GM23338 (cell line): ENCODE results near the gene SLC6A13. TPM values are rescaled to one million over a fixed set of nuclear protein-coding genes. Genes with fewer than 3 reads are reported as not detected.

Experiments
- ATAC-seq: fragments of 200-7000 bp; cut with Tn5 transposase; 3 replicates; pipeline ENCODE4 v1.9.1; 2020
- DNase-seq: peaks from one replicate; pipeline ENCODE4 v3.0.0-alpha.2; 2015; ENCODE audit warnings: low spot score
- H2AFZ ChIP-seq: fragments of 200-600 bp; sonication (generic); 2 replicates; pipeline ENCODE4 v1.8.0; 2016; ENCODE audit warnings: antibody characterized with exemption, mild to moderate bottlenecking, moderate library complexity
- H3F3A ChIP-seq: fragments of 200-600 bp; sonication (generic); replicated peaks from 2 replicates; pipeline ENCODE4 v1.8.0; 2017; ENCODE audit warnings: antibody characterized with exemption, mixed run types, low read depth
- H3K27ac ChIP-seq: fragments of 200-600 bp; sonication (generic); 2 replicates; pipeline ENCODE4 v1.6.1; 2016; ENCODE audit warnings: low read depth
- H3K27me3 ChIP-seq: fragments of 200-600 bp; sonication (generic); 2 replicates; pipeline ENCODE4 v1.8.0; 2016; ENCODE audit warnings: mild to moderate bottlenecking, mixed run types, moderate library complexity; ENCODE audit not compliant: insufficient read depth
- H3K36me3 ChIP-seq: fragments of 200-600 bp; sonication (generic); 2 replicates; pipeline ENCODE4 v1.8.0; 2016; ENCODE audit warnings: mild to moderate bottlenecking; ENCODE audit not compliant: insufficient read depth
- H3K4me1 ChIP-seq: fragments of 200-600 bp; sonication (generic); 2 replicates; pipeline ENCODE4 v1.8.0; 2016; ENCODE audit warnings: mild to moderate bottlenecking, moderate library complexity; ENCODE audit not compliant: insufficient read depth
- H3K4me2 ChIP-seq: fragments of 200-600 bp; sonication (generic); 2 replicates; pipeline ENCODE4 v1.7.1; 2017; ENCODE audit warnings: mixed run types
- H3K4me3 ChIP-seq: fragments of 200-600 bp; sonication (generic); 2 replicates; pipeline ENCODE4 v1.6.1; 2016; ENCODE audit warnings: mixed run types
- H3K79me2 ChIP-seq: fragments of 200-600 bp; sonication (generic); replicated peaks from 2 replicates; pipeline ENCODE4 v1.8.0; 2017; ENCODE audit warnings: mild to moderate bottlenecking; ENCODE audit not compliant: insufficient read depth
- H3K9me2 ChIP-seq: fragments of 200-600 bp; sonication (generic); 2 replicates; pipeline ENCODE4 v1.8.0; 2017; ENCODE audit not compliant: insufficient read depth
- H4K20me1 ChIP-seq: fragments of 200-600 bp; sonication (generic); replicated peaks from 2 replicates; pipeline ENCODE4 v1.8.0; 2017; ENCODE audit warnings: mild to moderate bottlenecking; ENCODE audit not compliant: insufficient read depth
- H3K27ac Mint-ChIP-seq: 2 replicates; pipeline ENCODE4 v1.8.0; 2020; ENCODE audit warnings: inconsistent platforms, mild to moderate bottlenecking, moderate library complexity, mixed read lengths
- H3K27me3 Mint-ChIP-seq: 3 replicates; pipeline ENCODE4 v1.8.0; 2022; ENCODE audit warnings: low read depth, mild to moderate bottlenecking, moderate library complexity, mixed read lengths, inconsistent platforms; ENCODE audit not compliant: insufficient read depth, poor library complexity
- H3K36me3 Mint-ChIP-seq: 3 replicates; pipeline ENCODE4 v1.8.0; 2021; ENCODE audit warnings: low read depth, mild to moderate bottlenecking, inconsistent platforms, moderate library complexity, mixed read lengths
- H3K4me1 Mint-ChIP-seq: 3 replicates; pipeline ENCODE4 v1.8.0; 2020; ENCODE audit warnings: mild to moderate bottlenecking, inconsistent platforms, mixed read lengths
- H3K4me3 Mint-ChIP-seq: 3 replicates; pipeline ENCODE4 v1.8.0; 2021; ENCODE audit warnings: moderate library complexity, mild to moderate bottlenecking, inconsistent platforms, mixed read lengths
- H3K9me3 Mint-ChIP-seq: 3 replicates; pipeline ENCODE4 v1.8.0; 2020; ENCODE audit warnings: moderate library complexity, mild to moderate bottlenecking, inconsistent platforms, mixed read lengths
- CREB1 ChIP-seq: fragments of 250-450 bp; sonication (Bioruptor Pico); IDR thresholded peaks from 2 replicates; pipeline ENCODE4 v1.5.0; 2020; ENCODE audit warnings: low read depth, mild to moderate bottlenecking, moderate library complexity
- ETS1 ChIP-seq: IDR thresholded peaks from 2 replicates; pipeline ENCODE4 v1.6.1; 2016; ENCODE audit warnings: antibody characterized with exemption
- EZH2 ChIP-seq: fragments of 200-600 bp; sonication (generic); IDR thresholded peaks from one replicate; pipeline ENCODE4 v1.8.0; 2017; ENCODE audit warnings: antibody characterized with exemption, mild to moderate bottlenecking, low read depth; ENCODE audit not compliant: unreplicated experiment
- EZH2phosphoT487 ChIP-seq: fragments of 200-600 bp; sonication (generic); IDR thresholded peaks from one replicate; pipeline ENCODE4 v1.8.1; 2018; ENCODE audit warnings: antibody characterized with exemption; ENCODE audit not compliant: unreplicated experiment
- JUNB ChIP-seq: IDR thresholded peaks from one replicate; pipeline ENCODE4 v1.6.1; 2016; ENCODE audit warnings: antibody characterized with exemption; ENCODE audit not compliant: unreplicated experiment
- NANOG ChIP-seq: IDR thresholded peaks from 2 replicates; pipeline ENCODE4 v1.6.1; 2016; ENCODE audit warnings: antibody characterized with exemption, borderline replicate concordance
- POLR2AphosphoS5 ChIP-seq: IDR thresholded peaks from 2 replicates; pipeline ENCODE4 v1.6.1; 2016; ENCODE audit warnings: antibody characterized with exemption, low read depth
- REST ChIP-seq: IDR thresholded peaks from one replicate; pipeline ENCODE4 v1.6.1; 2018; ENCODE audit warnings: antibody characterized with exemption; ENCODE audit not compliant: unreplicated experiment
- STAT1 ChIP-seq: IDR thresholded peaks from one replicate; pipeline ENCODE4 v1.6.1; 2016; ENCODE audit warnings: antibody characterized with exemption; ENCODE audit not compliant: unreplicated experiment
- ZNF114 ChIP-seq: fragments of 250-450 bp; sonication (Bioruptor Pico); IDR thresholded peaks from 2 replicates; pipeline ENCODE4 v1.5.0; 2020; ENCODE audit warnings: mild to moderate bottlenecking, moderate library complexity
- ZNF331 ChIP-seq: fragments of 250-450 bp; sonication (Bioruptor Pico); IDR thresholded peaks from 2 replicates; pipeline ENCODE4 v1.5.0; 2020; ENCODE audit warnings: low read depth, mild to moderate bottlenecking, moderate library complexity
- polyA plus RNA-seq: library from polyadenylated mRNA; unstranded; fragments of >200 nt; fragmentation: Nextera tagmentation; extraction: Ambion mirVana; gene quantifications from 2 replicates; pipeline ENCODE4 v1.2.1, GENCODE V29; 2016
- total RNA-seq: library from RNA; depleted of rRNA; stranded (reverse); fragments of >200 nt; shearing (Covaris generic); gene quantifications from 2 replicates; pipeline ENCODE4 v1.2.3, GENCODE V29; 2014

The SLC6A13 gene
- total and polyA plus RNA-seq, 2 experiments from 2014 or later = not detected

GRCh38 chr12:195156-195555 is 67.5 kb downstream of the SLC6A13 start:
- DNase-seq = no peak

GRCh38 chr12:194276-194675 is 68.4 kb downstream of the SLC6A13 start:
- H3K4me1 ChIP-seq = peaks cover 5% of the 10 kb centered on the region
- no peaks in the 10 kb centered on the region for H3K9me2 ChIP-seq
- no peaks in the 10 kb centered on the region for H3K36me3 ChIP-seq
- Mint-ChIP-seq H3K27me3 (peaks cover 7% of the 10 kb centered on the region), H3K36me3 (no peaks in the 10 kb centered on the region), H3K9me3 (peaks cover 6% of the 10 kb centered on the region; the same call in 2 of the 3 replicates), H3K4me1 (peaks cover 3% of the 10 kb centered on the region; the same call in 2 of the 3 replicates), H3K4me3 (no peak overlapping the region), H3K27ac (no peak overlapping the region)
- DNase-seq = no peak
- no peaks in the 10 kb centered on the region for H4K20me1 ChIP-seq
- H3F3A ChIP-seq = no peaks in the 10 kb centered on the region
- no peak overlapping the region for H3K27ac ChIP-seq
- no peak overlapping the region for H2AFZ ChIP-seq
- H3K4me3 ChIP-seq = no peak overlapping the region
- no peak overlapping the region for H3K4me2 ChIP-seq
- H3K79me2 ChIP-seq = no peaks in the 10 kb centered on the region
- ATAC-seq = no peak
- H3K27me3 ChIP-seq = peaks cover 10% of the 10 kb centered on the region; the same call in 1 of the 2 replicates
- no peak for TF ChIP-seq NANOG
- TF ChIP-seq ZNF331 (CRISPR knock-in tag) = no peak
- TF ChIP-seq ETS1 = no peak
- TF ChIP-seq EZH2phosphoT487 = no peak
- TF ChIP-seq REST = no peak
- no peak for TF ChIP-seq EZH2
- TF ChIP-seq ZNF114 (CRISPR knock-in tag) = no peak
- no peak for TF ChIP-seq STAT1

More at GRCh38 chr12:195156-195555, 67.5 kb downstream of the SLC6A13 start:
- Histone ChIP-seq H3K27me3 (peaks cover 1% of the 10 kb centered on the region; the same call in 1 of the 2 replicates), H3K4me2 (no peak overlapping the region), H4K20me1 (no peaks in the 10 kb centered on the region), H3K36me3 (no peaks in the 10 kb centered on the region), H3K79me2 (no peaks in the 10 kb centered on the region), H3K4me3 (no peak overlapping the region), H2AFZ (no peak overlapping the region), H3F3A (no peaks in the 10 kb centered on the region), H3K9me2 (no peaks in the 10 kb centered on the region), H3K27ac (no peak overlapping the region), H3K4me1 (peaks cover 8% of the 10 kb centered on the region)
- Mint-ChIP-seq H3K9me3 (peaks cover 6% of the 10 kb centered on the region; the same call in 2 of the 3 replicates), H3K27me3 (peaks cover 5% of the 10 kb centered on the region), H3K4me1 (peaks cover 8% of the 10 kb centered on the region), H3K36me3 (no peaks in the 10 kb centered on the region), H3K4me3 (no peak overlapping the region), H3K27ac (no peak overlapping the region)
- TF ChIP-seq CREB1 (CRISPR knock-in tag) = no peak
- TF ChIP-seq REST = no peak
- TF ChIP-seq JUNB = no peak
- no peak for TF ChIP-seq EZH2
- no peak for TF ChIP-seq POLR2AphosphoS5
- no peak for TF ChIP-seq ZNF114 (CRISPR knock-in tag)
- no peak for TF ChIP-seq STAT1
- TF ChIP-seq EZH2phosphoT487 = no peak
- no peak for TF ChIP-seq ZNF331 (CRISPR knock-in tag)
- no peak for ATAC-seq
